GM18873 (cell line): ENCODE measurements around the gene GALNT7.
"Not testable (repeated sequence)": the region's sequence is repeated elsewhere in the genome, so short reads cannot be mapped to it uniquely, and the experiment has no call there.

Source experiments
- ATAC-seq: cut with Tn5 transposase; IDR thresholded peaks from one replicate; pipeline ENCODE4 v1.9.1; 2021; ENCODE audit warnings: mild to moderate bottlenecking, moderate library complexity, moderate number of reproducible peaks; ENCODE audit not compliant: unreplicated experiment, low FRiP score

The GALNT7 gene

GRCh38 chr4:173192375-173193162 lies 24.0 kb downstream of the GALNT7 start:
- no peak for ATAC-seq

- no peak for ATAC-seq
Observed at GRCh38 chr4:173194157-173194556, 25.5 kb downstream of the GALNT7 start.

GRCh38 chr4:173195109-173195508 lies 26.5 kb downstream of the GALNT7 start:
- ATAC-seq, result no peak

GRCh38 chr4:173199553-173199952 lies 30.9 kb downstream of the GALNT7 start:
- ATAC-seq, result no peak

GRCh38 chr4:173200103-173200884 lies 31.7 kb downstream of the GALNT7 start:
- ATAC-seq, result no peak

GRCh38 chr4:173202395-173202794 lies 33.8 kb downstream of the GALNT7 start:
- ATAC-seq, result no peak

GRCh38 chr4:173205656-173206055 lies 37.0 kb downstream of the GALNT7 start:
- no peak for ATAC-seq

GRCh38 chr4:173208420-173208819 lies 39.8 kb downstream of the GALNT7 start:
- ATAC-seq, result no peak

- no peak for ATAC-seq
Observed at GRCh38 chr4:173211222-173211621, 42.6 kb downstream of the GALNT7 start.

- no peak for ATAC-seq
Observed at GRCh38 chr4:173211838-173212237, 43.2 kb downstream of the GALNT7 start.

GRCh38 chr4:173212379-173212778 lies 43.8 kb downstream of the GALNT7 start:
- no peak for ATAC-seq

- ATAC-seq, result no peak
Observed at GRCh38 chr4:173213296-173213695, 44.7 kb downstream of the GALNT7 start.

- ATAC-seq, result no peak
Observed at GRCh38 chr4:173214231-173214630, 45.6 kb downstream of the GALNT7 start.

- ATAC-seq, result no peak
Observed at GRCh38 chr4:173214661-173215060, 46.0 kb downstream of the GALNT7 start.

- no peak for ATAC-seq
Observed at GRCh38 chr4:173217075-173217474, 48.5 kb downstream of the GALNT7 start.

- no peak for ATAC-seq
Observed at GRCh38 chr4:173217727-173218126, 49.1 kb downstream of the GALNT7 start.

GRCh38 chr4:173218411-173219125 lies 50.0 kb downstream of the GALNT7 start:
- ATAC-seq, result no peak

GRCh38 chr4:173219126-173219437 lies 50.5 kb downstream of the GALNT7 start:
- not testable (repeated sequence) for ATAC-seq

- no peak for ATAC-seq
Observed at GRCh38 chr4:173223743-173224142, 55.1 kb downstream of the GALNT7 start.

GRCh38 chr4:173226401-173226888 lies 57.8 kb downstream of the GALNT7 start:
- ATAC-seq, result no peak

- no peak for ATAC-seq
Observed at GRCh38 chr4:173227756-173228155, 59.1 kb downstream of the GALNT7 start.
